Measurements from ENCODE around the gene ANK3.

The ANK3 gene

DNA sequence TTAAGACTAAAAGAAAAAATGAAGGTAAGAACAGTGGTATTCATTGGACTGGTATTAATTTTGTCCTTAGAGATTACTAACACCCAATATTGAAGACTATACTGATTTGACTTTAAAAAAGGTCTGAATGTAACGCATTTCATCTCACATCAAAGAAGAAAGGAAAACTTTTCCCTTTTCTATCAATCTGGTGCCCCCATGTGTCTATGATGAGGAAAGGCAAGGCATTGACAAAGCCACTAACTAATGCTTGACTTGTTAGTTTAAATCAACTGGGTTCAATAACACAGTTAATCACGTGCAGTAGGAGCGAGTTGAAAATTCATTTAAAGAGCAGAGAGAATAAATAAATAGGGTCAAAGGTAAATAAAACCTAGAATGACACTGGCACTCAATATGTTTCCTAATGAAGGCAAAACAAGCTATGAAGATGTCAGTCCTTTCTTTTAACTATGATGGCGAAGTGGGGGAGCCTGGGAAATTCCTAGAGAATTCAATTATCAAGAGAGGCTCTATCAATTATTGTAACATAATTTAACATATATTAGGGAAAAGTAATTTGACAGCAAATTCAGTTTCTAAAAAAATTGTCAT is 180.9 kb downstream of the ANK3 start:
- DNase-seq, result no peak

DNA sequence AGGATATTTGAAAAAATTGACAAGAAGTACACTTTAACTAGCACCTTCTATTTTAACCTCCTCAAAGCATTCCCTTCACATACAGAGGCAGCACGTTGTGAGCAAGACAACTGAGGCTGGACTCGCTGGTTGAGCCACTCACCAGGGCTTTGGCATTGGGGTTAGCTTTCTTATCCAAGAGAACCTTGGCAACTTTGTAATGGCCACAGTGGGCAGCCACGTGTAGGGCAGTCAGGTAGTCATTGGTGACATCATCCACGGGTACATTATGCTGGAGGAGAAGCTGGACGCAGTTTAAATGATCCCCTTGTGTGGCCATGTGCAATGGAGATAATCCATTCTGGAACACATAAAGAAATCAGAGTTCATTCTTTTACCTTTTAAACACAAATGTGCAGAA is 181.8 kb downstream of the ANK3 start:
- no peak for DNase-seq

DNA sequence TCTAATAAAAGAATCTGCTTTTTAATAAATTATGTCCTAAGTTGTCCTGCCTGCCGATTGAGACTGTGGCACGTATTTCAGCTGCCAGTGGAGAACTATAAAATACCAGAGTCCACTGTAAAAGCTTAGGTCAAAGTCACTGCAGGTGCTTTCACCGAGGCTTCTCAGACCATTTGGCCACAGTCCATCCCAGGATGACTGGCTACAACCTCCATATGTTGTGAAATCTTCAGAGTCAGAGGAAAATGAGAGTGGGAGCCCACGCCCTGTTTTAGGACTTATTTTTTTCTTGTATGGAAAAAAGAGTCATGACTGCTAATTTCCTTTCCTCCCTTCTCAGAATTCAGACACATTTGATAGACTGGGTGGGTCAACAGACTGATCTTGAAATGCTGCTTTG is 182.9 kb downstream of the ANK3 start:
- no peak for DNase-seq

GRCh38 chr10:60205741-60206140 is 183.9 kb downstream of the ANK3 start:
- no peak for DNase-seq

- DNase-seq, result no peak
Observed at GRCh38 chr10:60203993-60204618, 185.6 kb downstream of the ANK3 start.

DNA sequence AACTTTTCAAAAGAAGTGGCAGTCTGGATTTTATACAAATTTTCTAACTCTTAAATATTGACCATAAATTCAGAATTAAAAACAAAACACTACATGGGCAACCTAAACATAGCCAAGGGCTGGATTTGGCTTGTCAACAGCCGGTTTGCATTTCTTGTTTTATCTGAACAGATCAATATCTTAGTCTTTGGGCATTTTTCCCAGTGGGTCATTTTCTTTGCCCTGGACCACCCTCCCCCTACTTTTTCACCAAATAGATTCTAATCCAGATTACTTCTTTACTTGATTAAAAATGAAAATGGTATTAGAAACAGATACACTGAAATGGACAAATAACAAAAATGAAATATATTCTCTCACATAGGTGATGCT is 189.0 kb downstream of the ANK3 start:
- no peak for DNase-seq

DNA sequence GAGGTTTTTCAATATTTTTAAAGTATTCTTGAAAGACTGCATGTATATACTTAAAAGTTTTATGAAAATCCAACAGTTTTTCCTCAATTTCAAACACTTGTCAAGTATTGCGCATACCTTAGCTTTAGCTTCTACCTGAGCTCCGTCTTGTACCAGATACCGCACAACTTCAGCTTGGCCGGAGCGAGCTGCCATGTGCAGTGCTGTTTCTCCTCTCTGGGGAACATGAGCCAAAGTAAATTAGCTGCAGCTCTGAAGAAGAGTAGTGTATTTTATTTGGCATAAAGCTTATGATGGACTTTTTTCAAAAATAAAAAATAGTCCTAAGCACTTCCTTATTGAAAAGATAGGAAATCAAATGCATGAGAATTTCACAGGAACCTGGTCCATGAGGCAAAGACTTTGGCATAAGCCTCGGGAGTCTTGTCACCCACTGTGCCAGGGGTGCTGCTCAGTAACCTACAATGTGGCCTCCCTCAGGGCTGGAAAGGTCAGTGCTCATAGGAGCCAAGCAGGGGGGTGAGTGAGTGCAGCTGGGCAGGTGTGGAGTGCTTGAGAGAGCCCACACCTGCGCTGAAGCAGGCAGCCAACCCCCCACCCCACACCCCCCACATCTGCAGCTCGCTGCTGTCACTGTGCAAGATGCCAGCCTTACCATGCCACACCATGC is 189.5 kb downstream of the ANK3 start:
- DNase-seq, result no peak

DNA sequence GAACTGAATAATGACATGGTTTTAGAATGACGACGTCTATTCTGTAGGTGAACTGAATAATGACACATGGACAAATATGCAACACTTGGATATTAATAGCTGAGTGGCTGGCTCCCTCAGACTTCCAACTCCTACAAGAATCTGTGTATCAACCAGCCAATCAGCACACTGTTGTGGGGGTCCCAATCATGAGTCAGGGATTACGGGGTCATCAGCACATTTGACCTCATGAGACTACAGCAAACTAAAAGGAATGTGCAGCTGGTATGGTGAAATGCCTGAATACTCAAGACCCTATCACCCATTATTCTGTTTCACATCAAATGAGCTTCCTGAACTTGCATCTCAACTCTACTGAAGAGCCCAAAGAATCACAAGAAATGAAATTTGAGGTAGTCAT is 192.5 kb downstream of the ANK3 start:
- no peak for DNase-seq

- DNase-seq, result no peak
Observed at GRCh38 chr10:60194421-60194820, 195.3 kb downstream of the ANK3 start.

GRCh38 chr10:60192946-60193345 is 196.7 kb downstream of the ANK3 start:
- no peak for DNase-seq

DNA sequence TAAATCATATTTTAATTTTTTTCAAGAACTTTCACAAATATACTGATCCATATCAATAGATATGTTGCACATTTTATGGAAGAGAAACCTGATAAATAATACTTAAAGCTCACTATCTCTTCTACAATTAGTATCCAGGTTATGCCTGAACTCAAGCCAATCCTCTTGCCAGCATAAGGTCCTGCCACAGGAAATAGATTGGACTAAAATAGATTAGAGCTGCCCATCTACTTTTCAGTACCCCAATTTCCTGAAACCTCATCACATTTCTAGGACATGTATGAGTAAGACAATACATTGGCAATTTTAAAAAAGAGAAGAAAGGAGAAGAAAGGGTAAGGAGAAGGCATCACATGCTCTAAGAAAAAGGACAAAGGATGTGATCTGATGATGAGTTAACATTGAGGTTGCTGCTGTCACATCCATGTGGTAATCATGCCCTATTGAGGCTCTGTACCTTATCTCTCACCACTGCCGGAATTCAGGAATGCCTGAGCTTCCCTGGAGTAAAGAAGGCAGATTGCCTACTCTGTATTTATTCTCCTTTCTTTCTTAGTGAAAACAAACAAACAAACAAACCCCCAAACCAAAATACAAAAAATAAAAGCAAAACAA is 199.7 kb downstream of the ANK3 start:
- no peak for DNase-seq

GRCh38 chr10:60188548-60188947 is 201.1 kb downstream of the ANK3 start:
- no peak for DNase-seq

DNA sequence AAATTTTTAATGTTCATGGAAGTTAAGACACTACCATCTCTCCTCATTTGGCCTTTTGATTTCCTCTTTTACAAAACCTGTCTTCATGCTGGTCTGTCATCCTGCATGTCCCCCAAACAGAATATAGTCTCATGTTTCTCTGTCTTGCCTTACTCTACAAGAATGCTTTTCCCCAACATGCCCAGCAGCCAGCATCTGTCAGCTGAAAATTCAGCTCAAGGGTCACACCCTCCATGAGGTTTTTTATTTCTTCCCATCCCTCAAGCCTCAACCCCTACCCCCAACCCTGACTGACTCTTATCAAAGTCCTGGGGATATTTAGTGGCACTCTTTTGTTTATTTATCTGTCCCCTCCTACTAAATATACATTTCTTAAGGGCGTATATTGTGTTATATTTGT is 202.0 kb downstream of the ANK3 start:
- no peak for DNase-seq

DNA sequence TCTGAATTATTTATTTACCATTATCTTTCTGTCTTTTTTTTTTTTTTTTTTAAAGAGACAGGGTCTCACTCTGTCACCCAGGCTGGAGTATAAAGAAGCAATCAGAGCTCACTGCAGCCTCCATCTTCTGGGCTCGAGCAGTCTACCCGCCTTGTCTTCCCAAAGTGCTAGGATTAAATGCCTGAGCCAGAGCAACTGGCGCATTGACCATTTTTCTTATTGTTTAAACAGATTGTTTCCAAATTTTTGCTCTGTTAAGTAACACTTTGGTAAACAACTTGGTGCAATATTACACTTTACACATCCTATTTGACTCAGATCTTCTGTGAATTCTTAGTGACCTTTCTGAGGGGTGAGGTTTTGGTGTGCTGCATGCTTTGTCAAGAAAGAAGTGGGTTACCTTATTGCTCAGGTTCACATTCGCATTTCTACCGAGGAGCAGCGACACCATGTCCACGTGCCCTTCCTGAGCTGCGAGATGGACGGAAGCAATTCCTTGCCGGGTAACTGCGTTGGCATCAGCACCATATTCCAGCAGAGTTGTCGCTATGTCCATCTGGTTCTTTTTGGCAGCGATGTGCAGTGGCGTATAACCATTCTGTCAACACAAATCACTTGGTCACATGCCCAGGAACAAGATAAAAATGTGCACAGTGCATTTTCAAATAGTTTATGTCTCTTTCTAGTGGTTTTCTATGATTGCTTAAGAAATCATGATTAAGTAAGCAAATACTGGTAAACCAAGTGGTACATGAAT is 203.2 kb downstream of the ANK3 start:
- no peak for DNase-seq

GRCh38 chr10:60185421-60185820 is 204.3 kb downstream of the ANK3 start:
- no peak for DNase-seq

GRCh38 chr10:60182691-60183090 is 207.0 kb downstream of the ANK3 start:
- DNase-seq, result no peak

GRCh38 chr10:60176925-60177324 is 212.8 kb downstream of the ANK3 start:
- DNase-seq, result no peak

DNA sequence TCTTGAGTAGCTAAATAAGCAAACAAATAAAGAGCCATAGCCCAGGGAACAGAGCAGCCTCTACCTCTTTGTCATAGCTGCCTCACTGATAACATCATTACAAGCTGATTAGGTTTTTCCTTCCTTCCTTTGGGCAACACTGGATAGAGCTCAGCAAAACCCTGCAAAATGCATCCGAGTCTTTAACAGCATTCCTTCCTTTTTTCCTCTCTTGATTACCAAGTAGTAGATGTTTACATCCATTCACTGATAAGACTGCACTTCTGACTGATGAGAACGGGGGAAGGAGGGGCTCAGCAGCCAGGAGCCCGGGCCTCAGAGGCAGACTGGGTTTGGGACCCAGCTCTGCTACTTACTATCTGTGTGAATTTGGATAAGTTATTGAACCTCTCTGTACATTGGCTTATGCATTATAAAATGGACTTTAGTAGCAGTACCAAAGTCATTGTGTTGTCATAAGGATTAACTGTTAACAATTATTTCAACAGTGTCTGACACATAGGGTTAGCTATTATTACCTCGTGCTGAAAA is 214.2 kb downstream of the ANK3 start:
- DNase-seq, result no peak

GRCh38 chr10:60172363-60172990 is 217.2 kb downstream of the ANK3 start:
- DNase-seq, result no peak

- DNase-seq, result no peak
Observed at GRCh38 chr10:60171436-60172013, 218.2 kb downstream of the ANK3 start.

GRCh38 chr10:60170250-60170649 is 219.4 kb downstream of the ANK3 start:
- DNase-seq, result no peak

GRCh38 chr10:60169111-60169510 is 220.6 kb downstream of the ANK3 start:
- DNase-seq, result no peak
